ENCODE results near the gene OPA1. TPM values are rescaled to one million over a fixed set of nuclear protein-coding genes. Genes with fewer than 3 reads are reported as not detected.
A peak's percentile ranks its signal among the peaks of the same experiment; 100 is the strongest.

OPA1 gene
- total and polyA plus RNA-seq, 2 of the 8 experiments (the other 6 are each of a cell fraction or from before 2014, with no cell fraction given): 20.3 to 109 TPM

GRCh38 chr3:193710286-193711165, 117.5 kb downstream of the OPA1 start:
- no peak for DNase-seq (ENCODE audit: low read depth in 1 of 2, low spot score in 2 of 2)
- H3K4me2 ChIP-seq (ENCODE audit: insufficient read depth in 1 of 2, low read depth in 2 of 2, low read length in 2 of 2): peak overlapping the region in 1 of 2 experiments; percentile 20; a peak in 1 of 4 replicates
- CTCF ChIA-PET (ENCODE audit: partially characterized antibody): interaction anchor here (0.6 to 1.7 kb wide), 5 partner anchors 14 to 633 kb away, joined by 3 to 4 read pairs (median 3); no protein-coding TSS in a partner anchor
- TF ChIP-seq SIRT6 (IDR thresholded peaks at IDR 0.05; ENCODE audit: low read length): no peak
- TF ChIP-seq KDM1A (IDR thresholded peaks at IDR 0.05; ENCODE audit: borderline replicate concordance, low read length): 0 out of 2 replicates have a peak, but pooled peaks have one; percentile 10
- no peak for TF ChIP-seq FOSL1 (IDR thresholded peaks at IDR 0.05; ENCODE audit: insufficient read depth, low read depth, low read length)
- no peak for TF ChIP-seq POU5F1 (IDR thresholded peaks at IDR 0.05; ENCODE audit: low read depth, low read length)
- TF ChIP-seq ASH2L (IDR thresholded peaks at IDR 0.05; ENCODE audit: low read length): peak; percentile 79

More at GRCh38 chr3:193710286-193711165, 117.5 kb downstream of the OPA1 start:
- no peak overlapping the region for H2BK5ac ChIP-seq (ENCODE audit: low read depth, low read length)
- no peak overlapping the region for H3K4ac ChIP-seq (replicated peaks; ENCODE audit: insufficient read length, low read depth, low read length)
- no peak overlapping the region for H2BK20ac ChIP-seq (ENCODE audit: low read length)
- H3K23ac ChIP-seq (ENCODE audit: insufficient read length): no peak overlapping the region
- H3K9me3 ChIP-seq (ENCODE audit: insufficient read depth in 2 of 2, low read depth in 1 of 2, low read length in 1 of 2): peaks cover 24 to 26% of the 10 kb centered on the region in 2 experiments
- H3K4me3 ChIP-seq (ENCODE audit: extremely low read depth in 1 of 4, insufficient read depth in 2 of 4, low read depth in 3 of 4, low read length in 4 of 4): no peak overlapping the region; a peak in 1 of 8 replicates
- no peaks in the 10 kb centered on the region for H4K20me1 ChIP-seq (replicated peaks in 1 of 2; ENCODE audit: control insufficient read depth in 1 of 2, insufficient read depth in 2 of 2, low read length in 2 of 2)
- 67% methylated on average over 18 of the region's 18 CpGs; no CpG with 5 or more reads in 1 of the 2 experiments for WGBS, 2 experiments (ENCODE audit: extremely low coverage in 1 of 2, insufficient coverage in 1 of 2, insufficient read length in 1 of 2, insufficient replicate concordance in 2 of 2, low coverage in 1 of 2, low lambda C conversion rate in 2 of 2, missing lambda C conversion rate in 1 of 2)
- no peak overlapping the region for H3K27ac ChIP-seq (ENCODE audit: low read depth, low read length)
- no peak overlapping the region for H2BK120ac ChIP-seq (replicated peaks; ENCODE audit: low read depth, low read length)
- peaks cover 0 to 11% (median 6%) of the 10 kb centered on the region in 4 experiments; a peak in 5 of 7 replicates for H3K4me1 ChIP-seq (replicated peaks in 1 of 4; ENCODE audit: control insufficient read depth in 3 of 4, insufficient read depth in 4 of 4, low read length in 3 of 4)
- POLR2A ChIA-PET (ENCODE audit: partially characterized antibody): interaction anchor here (1.0 kb wide), 1 partner anchor 10 kb away, joined by 3 read pairs; no protein-coding TSS in a partner anchor
- H4K91ac ChIP-seq (replicated peaks; ENCODE audit: insufficient read length, low read length): no peak overlapping the region
- no peaks in the 10 kb centered on the region for H3K79me2 ChIP-seq (ENCODE audit: control insufficient read depth in 1 of 2, insufficient read depth in 2 of 2, low read length in 2 of 2)
- peaks cover 0 to 4% (median 0%) of the 10 kb centered on the region in 4 experiments; a peak in 1 of 8 replicates for H3K36me3 ChIP-seq (ENCODE audit: control insufficient read depth in 2 of 4, insufficient read depth in 4 of 4, low read length in 3 of 4)
- no peaks in the 10 kb centered on the region for H3K27me3 ChIP-seq (replicated peaks in 1 of 4; ENCODE audit: control insufficient read depth in 3 of 4, extremely low read depth in 1 of 4, insufficient read depth in 3 of 4, low read length in 3 of 4)
- H3K23me2 ChIP-seq (ENCODE audit: low read depth, low read length): no peaks in the 10 kb centered on the region
- no peak overlapping the region for H2BK12ac ChIP-seq (ENCODE audit: low read depth, low read length)
- H4K5ac ChIP-seq (ENCODE audit: insufficient read length, low read depth, low read length): no peak overlapping the region
- no peak overlapping the region for H2AFZ ChIP-seq (ENCODE audit: low read length)
- no peak overlapping the region for H3K56ac ChIP-seq (replicated peaks; ENCODE audit: insufficient read length, low read depth, low read length)
- no peak overlapping the region for H2AK5ac ChIP-seq (ENCODE audit: low read depth, low read length)
- no peaks in the 10 kb centered on the region for H3K79me1 ChIP-seq (ENCODE audit: low read depth, low read length)
- no peak overlapping the region for H3K9ac ChIP-seq (replicated peaks in 1 of 4; ENCODE audit: extremely low read depth in 1 of 4, low read depth in 3 of 4, low read length in 3 of 4)
- no peak for FAIRE-seq
- no peak overlapping the region for H3K14ac ChIP-seq (ENCODE audit: insufficient read length)
- H3K18ac ChIP-seq (ENCODE audit: extremely low read depth, low read length): no peak overlapping the region
- H2BK15ac ChIP-seq (ENCODE audit: low read length): no peak overlapping the region
- H4K8ac ChIP-seq (ENCODE audit: extremely low read depth, insufficient read depth, low read length): no peak overlapping the region

Data from H1 (cell line).